SJCRH30 (cell line): ENCODE results near the gene PYM1. TPM values are rescaled to one million over a fixed set of nuclear protein-coding genes. Genes with fewer than 3 reads are reported as not detected.
"Not testable (repeated sequence)": the region's sequence is repeated elsewhere in the genome, so short reads cannot be mapped to it uniquely, and the experiment has no call there.

Experiments
- DNase-seq, 2 experiments: peaks; one replicate each; pipeline ENCODE4 v3.0.0-alpha.2; 2015 to 2020
- H3K27ac ChIP-seq: fragments of 250-450 bp; sonication (Bioruptor Pico); 2 replicates; pipeline ENCODE4 v1.5.1; 2020; ENCODE audit warnings: mild to moderate bottlenecking, moderate library complexity
- H3K27me3 ChIP-seq: fragments of 250-450 bp; sonication (Bioruptor Pico); 2 replicates; pipeline ENCODE4 v1.5.1; 2020; ENCODE audit warnings: mild to moderate bottlenecking, moderate library complexity
- H3K36me3 ChIP-seq: fragments of 250-450 bp; sonication (Bioruptor Pico); 2 replicates; pipeline ENCODE4 v1.5.1; 2020; ENCODE audit warnings: mild to moderate bottlenecking, moderate library complexity
- H3K4me1 ChIP-seq: fragments of 250-450 bp; sonication (Bioruptor Pico); 2 replicates; pipeline ENCODE4 v1.5.1; 2020; ENCODE audit warnings: mild to moderate bottlenecking, moderate library complexity
- H3K4me3 ChIP-seq: fragments of 250-450 bp; sonication (Bioruptor Pico); 2 replicates; pipeline ENCODE4 v1.5.1; 2020; ENCODE audit warnings: mild to moderate bottlenecking, moderate library complexity
- H3K9me3 ChIP-seq: fragments of 250-450 bp; sonication (Bioruptor Pico); replicated peaks from 2 replicates; pipeline ENCODE4 v1.5.1; 2020; ENCODE audit warnings: mild to moderate bottlenecking, moderate library complexity
- total RNA-seq: library from RNA; depleted of rRNA; stranded (reverse); fragments of >200 nt; shearing (Covaris generic); gene quantifications from 2 replicates; pipeline ENCODE4 v1.2.3, GENCODE V29; 2014

PYM1 gene
- total RNA-seq, 1 experiment from 2014 or later = 24.0 TPM

GRCh38 chr12:55908726-55909512, 18.8 kb downstream of the PYM1 start:
- no peaks in the 10 kb centered on the region for H3K9me3 ChIP-seq
- H3K4me1 ChIP-seq = no peaks in the 10 kb centered on the region
- H3K4me3 ChIP-seq = no peak overlapping the region
- no peaks in the 10 kb centered on the region for H3K27me3 ChIP-seq
- no peak for DNase-seq
- H3K36me3 ChIP-seq = 0 out of 2 replicates have a peak, but pooled peaks cover 2% of the 10 kb centered on the region
- no peak overlapping the region for H3K27ac ChIP-seq

GRCh38 chr12:55906056-55906455, 21.6 kb downstream of the PYM1 start:
- H3K4me1 ChIP-seq = no peaks in the 10 kb centered on the region
- H3K36me3 ChIP-seq = 0 out of 2 replicates have a peak, but pooled peaks cover 2% of the 10 kb centered on the region
- no peaks in the 10 kb centered on the region for H3K9me3 ChIP-seq
- DNase-seq = no peak
- no peak overlapping the region for H3K27ac ChIP-seq
- no peak overlapping the region for H3K4me3 ChIP-seq
- no peaks in the 10 kb centered on the region for H3K27me3 ChIP-seq

GRCh38 chr12:55901881-55902490, 25.7 kb downstream of the PYM1 start:
- Histone ChIP-seq H3K36me3 (0 out of 2 replicates have a peak, but pooled peaks cover 2% of the 10 kb centered on the region), H3K4me1 (no peaks in the 10 kb centered on the region), H3K9me3 (no peaks in the 10 kb centered on the region), H3K27ac (no peak overlapping the region), H3K27me3 (no peaks in the 10 kb centered on the region), H3K4me3 (no peak overlapping the region)
- no peak for DNase-seq

GRCh38 chr12:55899082-55899481, 28.6 kb downstream of the PYM1 start:
- no peak for DNase-seq
- no peaks in the 10 kb centered on the region for H3K4me1 ChIP-seq
- H3K27ac ChIP-seq = no peak overlapping the region
- no peaks in the 10 kb centered on the region for H3K27me3 ChIP-seq
- H3K4me3 ChIP-seq = no peak overlapping the region
- H3K9me3 ChIP-seq = no peaks in the 10 kb centered on the region
- H3K36me3 ChIP-seq = 0 out of 2 replicates have a peak, but pooled peaks cover 2% of the 10 kb centered on the region

GRCh38 chr12:55893723-55894122, 34.0 kb downstream of the PYM1 start:
- no peak for DNase-seq
- Histone ChIP-seq H3K27ac (no peak overlapping the region), H3K4me3 (no peak overlapping the region), H3K27me3 (no peaks in the 10 kb centered on the region), H3K9me3 (no peaks in the 10 kb centered on the region), H3K4me1 (no peaks in the 10 kb centered on the region), H3K36me3 (no peaks in the 10 kb centered on the region)

GRCh38 chr12:55891310-55891709, 36.4 kb downstream of the PYM1 start:
- Histone ChIP-seq H3K27me3 (no peaks in the 10 kb centered on the region), H3K36me3 (no peaks in the 10 kb centered on the region), H3K4me3 (no peak overlapping the region), H3K9me3 (no peaks in the 10 kb centered on the region), H3K27ac (no peak overlapping the region), H3K4me1 (no peaks in the 10 kb centered on the region)
- no peak for DNase-seq

- Histone ChIP-seq H3K27me3 (no peaks in the 10 kb centered on the region), H3K9me3 (no peaks in the 10 kb centered on the region), H3K36me3 (no peaks in the 10 kb centered on the region), H3K27ac (no peak overlapping the region), H3K4me1 (no peaks in the 10 kb centered on the region), H3K4me3 (no peak overlapping the region)
- no peak for DNase-seq
Measured at GRCh38 chr12:55885113-55885512, 42.6 kb downstream of the PYM1 start.

GRCh38 chr12:55877824-55878223, 49.9 kb downstream of the PYM1 start:
- no peaks in the 10 kb centered on the region for H3K4me1 ChIP-seq
- H3K27me3 ChIP-seq = no peaks in the 10 kb centered on the region
- peaks cover 5% of the 10 kb centered on the region for H3K9me3 ChIP-seq
- DNase-seq = no peak
- no peak overlapping the region for H3K27ac ChIP-seq
- H3K36me3 ChIP-seq = no peaks in the 10 kb centered on the region
- no peak overlapping the region for H3K4me3 ChIP-seq

GRCh38 chr12:55875704-55876467, 51.8 kb downstream of the PYM1 start:
- Histone ChIP-seq H3K9me3 (peaks cover 5% of the 10 kb centered on the region), H3K27me3 (no peaks in the 10 kb centered on the region), H3K36me3 (no peaks in the 10 kb centered on the region), H3K4me1 (no peaks in the 10 kb centered on the region), H3K27ac (no peak overlapping the region), H3K4me3 (no peak overlapping the region)
- no peak for DNase-seq

GRCh38 chr12:55874443-55874842, 53.3 kb downstream of the PYM1 start:
- no peak overlapping the region for H3K4me3 ChIP-seq
- H3K4me1 ChIP-seq = no peaks in the 10 kb centered on the region
- H3K36me3 ChIP-seq = no peaks in the 10 kb centered on the region
- peaks cover 5% of the 10 kb centered on the region for H3K9me3 ChIP-seq
- H3K27ac ChIP-seq = no peak overlapping the region
- no peaks in the 10 kb centered on the region for H3K27me3 ChIP-seq
- DNase-seq = no peak

GRCh38 chr12:55866454-55867004, 61.2 kb downstream of the PYM1 start:
- H3K27me3 ChIP-seq, H3K9me3 ChIP-seq, H3K4me3 ChIP-seq, H3K27ac ChIP-seq, H3K4me1 ChIP-seq, H3K36me3 ChIP-seq, DNase-seq: not testable (repeated sequence)

GRCh38 chr12:55865327-55865726, 62.4 kb downstream of the PYM1 start:
- Histone ChIP-seq H3K27me3 (no peaks in the 10 kb centered on the region), H3K4me3 (no peak overlapping the region), H3K36me3 (no peaks in the 10 kb centered on the region), H3K27ac (no peak overlapping the region), H3K4me1 (no peaks in the 10 kb centered on the region), H3K9me3 (no peaks in the 10 kb centered on the region)
- DNase-seq = no peak

- not testable (repeated sequence) for H3K27me3 ChIP-seq, H3K36me3 ChIP-seq, H3K4me1 ChIP-seq, H3K4me3 ChIP-seq, H3K9me3 ChIP-seq, H3K27ac ChIP-seq, DNase-seq
Measured at GRCh38 chr12:55862931-55863330, 64.8 kb downstream of the PYM1 start.

GRCh38 chr12:55862286-55862685, 65.4 kb downstream of the PYM1 start:
- Histone ChIP-seq H3K4me1 (no peaks in the 10 kb centered on the region), H3K9me3 (no peaks in the 10 kb centered on the region), H3K4me3 (no peak overlapping the region), H3K36me3 (no peaks in the 10 kb centered on the region), H3K27ac (no peak overlapping the region), H3K27me3 (no peaks in the 10 kb centered on the region)
- no peak for DNase-seq

- Histone ChIP-seq H3K27me3 (no peaks in the 10 kb centered on the region), H3K36me3 (no peaks in the 10 kb centered on the region), H3K9me3 (no peaks in the 10 kb centered on the region), H3K4me3 (no peak overlapping the region), H3K4me1 (no peaks in the 10 kb centered on the region), H3K27ac (no peak overlapping the region)
- DNase-seq = no peak
Measured at GRCh38 chr12:55861871-55862270, 65.8 kb downstream of the PYM1 start.
